Mucosa of descending colon (tissue), 3 donors: ENCODE measurements around the gene KRT75. TPM values are rescaled to one million over a fixed set of nuclear protein-coding genes. Genes with fewer than 3 reads are reported as not detected.
"Not testable (repeated sequence)": the region's sequence is repeated elsewhere in the genome, so short reads cannot be mapped to it uniquely, and the experiment has no call there.

Source experiments
- ATAC-seq: fragments of 200-7000 bp; cut with Tn5 transposase; one replicate; pipeline ENCODE4 v1.9.1; 2020; ENCODE audit warnings: mild to moderate bottlenecking, moderate library complexity
- DNase-seq, 3 donors: peaks; one replicate each; pipeline ENCODE4 v3.0.0-alpha.2; 2020
- H3K36me3 ChIP-seq: fragments of 200-600 bp; one replicate; pipeline ENCODE4 v1.8.0; 2021; ENCODE audit warnings: low read depth, mild to moderate bottlenecking
- H3K4me1 ChIP-seq: fragments of 200-600 bp; one replicate; pipeline ENCODE4 v1.8.0; 2021; ENCODE audit warnings: low read depth, mild to moderate bottlenecking
- H3K4me3 ChIP-seq: fragments of 200-600 bp; one replicate; pipeline ENCODE4 v1.8.0; 2021; ENCODE audit warnings: mild to moderate bottlenecking
- H3K9me3 ChIP-seq: fragments of 200-600 bp; one replicate; pipeline ENCODE4 v1.8.0; 2021; ENCODE audit warnings: mild to moderate bottlenecking
- intact Hi-C, 2 donors: fragments of 100-400 bp; cut with DNase I in 1 of 2; cut with micrococcal nuclease in 1 of 2; formaldehyde crosslinking; loops; one replicate each; pipeline versions ENCODE4 v1.11.0 to v1.11.1; 2022; cut with DNase I, micrococcal nuclease
- total RNA-seq, 3 donors: library from RNA; stranded (reverse); fragmentation: NEBNext Ultra II Directional in 2 of 3; extraction: Animal tissue kit (Norgen Biotek cat#: 25700) in 2 of 3; gene quantifications; one replicate each; pipeline versions ENCODE4 v1.2.1 to v1.2.4, GENCODE V29; 2021 to 2023
- TF ChIP-seq, protein P1 (sequence below): fragments of 200-600 bp; IDR thresholded peaks from one replicate; pipeline ENCODE4 v1.8.0; 2022; ENCODE audit warnings: antibody characterized with exemption, mild to moderate bottlenecking
- donor health status: DM: no; HTN: no; CAD: no; lungs with moderate emphysema.
- donor health status: DM: no; HTN: no; CAD: no.
- donor health status: DM: no; HTN: yes; CAD: no.

The KRT75 gene
- total RNA-seq, 3 donors from 2014 or later: not detected

DNA sequence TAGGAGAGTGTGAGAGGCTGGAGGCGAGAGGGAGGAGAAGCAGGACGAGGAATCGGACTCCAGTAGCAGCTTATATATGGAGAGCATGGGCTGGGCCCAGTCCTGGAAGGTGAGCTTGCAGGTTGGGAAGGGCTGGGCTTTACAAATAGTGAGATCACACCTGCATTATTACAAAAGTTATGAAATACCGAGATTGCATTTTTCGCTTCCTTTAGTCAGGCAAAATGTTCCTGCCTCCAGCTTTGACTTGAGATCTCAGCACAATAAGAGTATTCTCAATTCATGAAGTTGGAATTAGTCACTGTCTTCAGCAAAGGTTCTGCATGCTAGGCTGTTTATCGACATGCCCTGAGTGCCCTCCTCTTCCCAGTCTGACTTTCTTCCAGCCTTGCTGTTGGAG, 17.9 kb upstream of the KRT75 start, which contains the start of gene KRT6B:
TSS of gene KRT6B (minus strand) at position 46 of the 400 bp plus-strand sequence. CDS start 68 bp downstream, outside the sequence.
- no peak for DNase-seq
- no peaks in the 10 kb centered on the region for H3K9me3 ChIP-seq
- intact Hi-C loops: no loop called here
- peaks cover 8% of the 10 kb centered on the region for H3K4me1 ChIP-seq
- TF ChIP-seq, protein P1, sequence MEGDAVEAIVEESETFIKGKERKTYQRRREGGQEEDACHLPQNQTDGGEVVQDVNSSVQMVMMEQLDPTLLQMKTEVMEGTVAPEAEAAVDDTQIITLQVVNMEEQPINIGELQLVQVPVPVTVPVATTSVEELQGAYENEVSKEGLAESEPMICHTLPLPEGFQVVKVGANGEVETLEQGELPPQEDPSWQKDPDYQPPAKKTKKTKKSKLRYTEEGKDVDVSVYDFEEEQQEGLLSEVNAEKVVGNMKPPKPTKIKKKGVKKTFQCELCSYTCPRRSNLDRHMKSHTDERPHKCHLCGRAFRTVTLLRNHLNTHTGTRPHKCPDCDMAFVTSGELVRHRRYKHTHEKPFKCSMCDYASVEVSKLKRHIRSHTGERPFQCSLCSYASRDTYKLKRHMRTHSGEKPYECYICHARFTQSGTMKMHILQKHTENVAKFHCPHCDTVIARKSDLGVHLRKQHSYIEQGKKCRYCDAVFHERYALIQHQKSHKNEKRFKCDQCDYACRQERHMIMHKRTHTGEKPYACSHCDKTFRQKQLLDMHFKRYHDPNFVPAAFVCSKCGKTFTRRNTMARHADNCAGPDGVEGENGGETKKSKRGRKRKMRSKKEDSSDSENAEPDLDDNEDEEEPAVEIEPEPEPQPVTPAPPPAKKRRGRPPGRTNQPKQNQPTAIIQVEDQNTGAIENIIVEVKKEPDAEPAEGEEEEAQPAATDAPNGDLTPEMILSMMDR: no peak
- peak; percentile 69 for ATAC-seq
- H3K4me3 ChIP-seq: no peak within 1 kb of the TSS
- H3K36me3 ChIP-seq: no peaks in the 10 kb centered on the region

DNA sequence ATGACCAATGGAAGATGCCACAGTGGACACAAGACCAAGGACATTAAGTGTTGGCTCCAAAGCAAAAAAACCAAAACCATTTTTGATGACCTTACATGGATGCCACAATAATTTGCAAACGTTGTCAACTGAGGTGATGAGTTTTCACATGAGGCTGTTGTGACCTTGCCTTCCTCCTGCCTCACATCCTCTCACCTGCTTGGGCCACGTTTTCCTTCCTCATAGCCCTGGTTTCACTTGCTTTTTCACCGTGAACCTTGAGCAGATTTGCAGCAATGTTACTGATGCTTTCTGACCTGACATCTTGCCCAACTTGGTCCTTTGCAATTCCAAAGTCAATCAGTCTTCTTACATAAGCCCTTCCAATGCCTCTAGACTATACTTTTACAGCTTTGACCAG, 14.1 kb upstream of the KRT75 start:
- intact Hi-C loops: no loop called here
- ATAC-seq (no peak), DNase-seq (no peak)
- H3K4me3 ChIP-seq: no peak overlapping the region
- H3K9me3 ChIP-seq: no peaks in the 10 kb centered on the region
- H3K36me3 ChIP-seq: no peaks in the 10 kb centered on the region
- no peaks in the 10 kb centered on the region for H3K4me1 ChIP-seq
- TF ChIP-seq, protein P1: no peak

DNA sequence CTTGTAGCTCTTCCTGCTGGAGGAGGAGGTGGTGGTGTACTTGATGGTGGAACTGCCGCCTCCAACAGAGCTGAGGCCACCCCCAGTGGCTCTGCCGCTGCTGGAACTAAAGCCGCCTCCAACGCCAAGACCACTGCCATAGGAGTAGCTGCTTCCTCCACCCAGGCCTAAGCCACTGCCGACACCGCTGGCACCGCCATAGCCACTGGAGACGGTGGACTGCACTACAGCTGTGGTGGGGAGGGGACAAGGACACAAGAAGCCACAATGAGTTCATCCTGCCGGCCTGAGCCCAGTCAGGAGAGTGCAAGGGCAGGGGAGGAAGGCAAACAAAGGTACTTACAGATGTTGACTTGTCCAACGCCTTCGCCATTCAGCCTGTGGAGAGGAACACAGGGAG, 13.0 kb upstream of the KRT75 start:
- H3K9me3 ChIP-seq, H3K36me3 ChIP-seq, H3K4me1 ChIP-seq, ATAC-seq, H3K4me3 ChIP-seq, DNase-seq, intact Hi-C loops: not testable (repeated sequence)

DNA sequence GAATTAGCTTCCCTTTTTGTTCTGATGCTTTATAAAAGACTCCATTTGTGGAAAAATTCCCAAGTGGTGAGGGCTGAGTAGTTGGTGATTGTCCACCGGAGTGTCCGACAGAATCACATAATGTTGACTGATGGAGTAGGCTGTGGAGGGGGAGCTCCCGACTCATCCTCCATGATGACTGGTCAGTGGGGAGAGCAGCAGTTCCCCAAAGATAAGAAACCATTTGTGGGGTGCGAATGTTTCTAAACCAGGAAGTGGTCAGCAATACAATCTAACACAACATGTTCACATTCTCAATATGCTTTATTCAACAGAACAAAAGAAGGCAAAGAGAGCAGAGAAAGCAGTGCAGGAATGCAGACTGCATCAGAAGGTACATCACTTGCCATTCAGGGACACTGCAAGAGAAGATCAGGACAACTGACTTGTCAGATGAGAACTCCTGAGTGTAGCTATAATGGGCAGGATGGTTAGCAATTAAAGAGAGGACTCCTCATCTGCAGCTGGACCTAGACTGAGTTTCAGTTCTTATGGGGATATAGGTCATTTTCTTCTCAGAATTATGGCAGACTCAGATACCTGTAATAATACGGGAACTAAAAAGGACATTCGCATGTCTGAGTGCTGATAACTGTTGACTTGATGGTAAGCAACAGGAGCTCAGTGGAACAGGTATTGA, 12.3 kb upstream of the KRT75 start:
- no peak for DNase-seq
- no peaks in the 10 kb centered on the region for H3K4me1 ChIP-seq
- H3K36me3 ChIP-seq: no peaks in the 10 kb centered on the region
- no peak overlapping the region for H3K4me3 ChIP-seq
- intact Hi-C loops: no loop called here
- TF ChIP-seq, protein P1: no peak
- no peak for ATAC-seq
- no peaks in the 10 kb centered on the region for H3K9me3 ChIP-seq

DNA sequence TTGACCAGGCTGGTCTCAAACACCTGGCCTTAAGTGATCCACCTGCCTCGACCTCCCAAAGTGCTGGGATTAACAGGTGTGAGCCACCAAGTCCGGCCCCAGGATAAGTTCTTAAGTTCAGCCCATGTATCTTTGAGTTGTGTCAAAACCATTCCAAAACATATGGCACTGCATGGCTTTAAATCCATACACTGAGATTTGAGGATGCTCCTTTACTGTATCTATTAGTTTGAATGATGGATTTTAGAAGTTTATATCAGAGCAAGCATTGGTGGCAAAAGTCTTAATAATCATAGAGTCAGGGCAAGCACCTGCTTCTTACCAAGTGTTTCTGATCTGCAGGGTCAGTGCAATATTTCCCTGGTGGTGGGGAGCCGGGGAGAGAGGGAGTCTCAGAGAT, 11.7 kb upstream of the KRT75 start:
- intact Hi-C loops: no loop called here
- Histone ChIP-seq H3K9me3 (no peaks in the 10 kb centered on the region), H3K36me3 (no peaks in the 10 kb centered on the region), H3K4me1 (no peaks in the 10 kb centered on the region), H3K4me3 (no peak overlapping the region)
- ATAC-seq (no peak), DNase-seq (no peak)
- TF ChIP-seq, protein P1: no peak

DNA sequence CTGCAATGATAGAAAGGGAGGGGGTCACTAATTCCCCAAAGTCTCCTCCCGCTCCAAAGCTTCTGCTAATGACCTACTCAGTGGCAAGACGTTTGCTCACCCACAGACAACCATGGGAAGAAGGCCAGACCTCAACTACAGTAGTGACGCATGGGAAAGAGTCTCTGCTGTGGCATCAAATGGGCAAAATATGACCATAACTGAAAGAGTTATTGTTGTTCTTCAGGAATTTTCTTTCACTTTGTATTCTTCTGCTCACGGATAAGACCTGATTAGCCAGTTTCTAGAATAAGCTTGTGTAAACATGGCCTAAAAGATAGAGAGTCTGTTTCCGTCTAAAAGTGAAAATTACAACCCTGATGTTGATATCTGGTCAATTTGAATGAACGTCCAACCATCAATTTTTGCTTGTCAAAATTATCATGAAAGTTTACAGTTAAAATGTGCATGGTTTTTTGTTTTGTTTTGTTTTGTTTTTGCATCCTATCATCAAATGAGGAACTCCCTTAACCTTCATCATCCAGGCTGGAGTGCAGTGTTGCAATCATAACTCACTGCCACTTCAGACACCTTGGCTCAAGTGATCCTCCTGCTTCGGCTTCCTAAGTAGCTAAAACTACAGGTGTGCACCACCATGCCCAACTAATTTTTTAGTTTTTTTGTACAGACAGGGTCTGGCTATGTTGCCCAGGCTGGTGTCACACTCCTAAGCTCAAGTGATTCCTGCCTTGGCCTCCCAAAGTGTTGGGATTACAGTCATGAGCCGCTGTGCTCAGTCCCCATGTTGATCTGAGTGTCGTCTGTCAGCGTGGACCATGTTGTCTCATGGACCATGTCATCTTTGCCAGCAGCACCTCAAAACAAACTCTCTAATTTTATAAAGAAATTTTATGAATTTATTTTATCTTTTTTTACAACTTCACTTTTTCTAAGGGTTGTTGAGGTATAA, 10.8 kb upstream of the KRT75 start:
- DNase-seq: no peak
- Histone ChIP-seq H3K4me1 (no peaks in the 10 kb centered on the region), H3K4me3 (no peak overlapping the region), H3K9me3 (no peaks in the 10 kb centered on the region), H3K36me3 (no peaks in the 10 kb centered on the region)
- intact Hi-C loops: no loop called here
- TF ChIP-seq, protein P1: no peak
- peak; percentile 31 for ATAC-seq
